GM21528 (cell line): ENCODE results near the gene SLC34A1.
"Not testable (repeated sequence)": the region's sequence is repeated elsewhere in the genome, so short reads cannot be mapped to it uniquely, and the experiment has no call there.

Source experiments
- ATAC-seq: cut with Tn5 transposase; IDR thresholded peaks from one replicate; pipeline ENCODE4 v1.9.1; 2021; ENCODE audit warnings: mild to moderate bottlenecking, moderate library complexity; ENCODE audit not compliant: unreplicated experiment, low FRiP score

SLC34A1 gene

GRCh38 chr5:177384134-177384533 lies at the start of gene SLC34A1:
TSS of gene SLC34A1 (plus strand) at chr5:177384434. CDS start at chr5:177385742, 1,308 bp downstream.
- no peak for ATAC-seq

GRCh38 chr5:177334781-177335700 lies 49.2 kb upstream of the SLC34A1 start:
- ATAC-seq, result no peak

- ATAC-seq, result no peak
Observed at GRCh38 chr5:177335701-177336065, 48.6 kb upstream of the SLC34A1 start.

- no peak for ATAC-seq
Observed at GRCh38 chr5:177336112-177336511, 48.1 kb upstream of the SLC34A1 start.

GRCh38 chr5:177336603-177337494 lies 47.4 kb upstream of the SLC34A1 start:
- no peak for ATAC-seq

- ATAC-seq, result no peak
Observed at GRCh38 chr5:177338251-177339106, 45.8 kb upstream of the SLC34A1 start.

GRCh38 chr5:177339107-177339638 lies 45.1 kb upstream of the SLC34A1 start:
- no peak for ATAC-seq

- ATAC-seq, result not testable (repeated sequence)
Observed at GRCh38 chr5:177343000-177343399, 41.2 kb upstream of the SLC34A1 start.

- ATAC-seq, result no peak
Observed at GRCh38 chr5:177343777-177344176, 40.5 kb upstream of the SLC34A1 start.

- no peak for ATAC-seq
Observed at GRCh38 chr5:177344891-177345290, 39.3 kb upstream of the SLC34A1 start.

GRCh38 chr5:177346820-177347219 lies 37.4 kb upstream of the SLC34A1 start:
- no peak for ATAC-seq

GRCh38 chr5:177347699-177348098 lies 36.5 kb upstream of the SLC34A1 start:
- no peak for ATAC-seq

- no peak for ATAC-seq
Observed at GRCh38 chr5:177349362-177349647, 34.9 kb upstream of the SLC34A1 start.

- ATAC-seq, result no peak
Observed at GRCh38 chr5:177349762-177350161, 34.5 kb upstream of the SLC34A1 start.

- ATAC-seq, result peak; percentile 25
Observed at GRCh38 chr5:177350776-177351391, 33.4 kb upstream of the SLC34A1 start.

GRCh38 chr5:177351392-177352329 lies 32.6 kb upstream of the SLC34A1 start, which contains the start of gene LMAN2:
TSS of gene LMAN2 (minus strand) at chr5:177351668. CDS start at chr5:177351647, 21 bp downstream.
- peak; percentile 92 for ATAC-seq

GRCh38 chr5:177353093-177353492 lies 31.1 kb upstream of the SLC34A1 start:
- ATAC-seq, result no peak

GRCh38 chr5:177354256-177354655 lies 30.0 kb upstream of the SLC34A1 start:
- no peak for ATAC-seq

- no peak for ATAC-seq
Observed at GRCh38 chr5:177354711-177355110, 29.5 kb upstream of the SLC34A1 start.
